Chondrocyte (in vitro differentiated cells): ENCODE measurements around the gene METTL4. TPM values are rescaled to one million over a fixed set of nuclear protein-coding genes. Genes with fewer than 3 reads are reported as not detected.
"Not testable (repeated sequence)": the region's sequence is repeated elsewhere in the genome, so short reads cannot be mapped to it uniquely, and the experiment has no call there.

Source experiments
- DNase-seq: peaks from one replicate; pipeline ENCODE4 v3.0.0; 2021; ENCODE audit warnings: mixed read lengths, low spot score
- H3K27ac Mint-ChIP-seq: one replicate; pipeline ENCODE4 v1.8.0; 2021; ENCODE audit warnings: mild to moderate bottlenecking, moderate library complexity, mixed read lengths; ENCODE audit not compliant: unreplicated experiment
- H3K27me3 Mint-ChIP-seq: 2 replicates; pipeline ENCODE4 v1.8.0; 2021; ENCODE audit warnings: low read depth, mixed read lengths
- H3K36me3 Mint-ChIP-seq: 2 replicates; pipeline ENCODE4 v1.8.0; 2021; ENCODE audit warnings: low read depth, mixed read lengths
- H3K4me1 Mint-ChIP-seq: 2 replicates; pipeline ENCODE4 v1.8.0; 2021; ENCODE audit warnings: low read depth, mild to moderate bottlenecking, mixed read lengths
- H3K4me3 Mint-ChIP-seq: one replicate; pipeline ENCODE4 v1.8.0; 2021; ENCODE audit warnings: mild to moderate bottlenecking, moderate library complexity, mixed read lengths; ENCODE audit not compliant: unreplicated experiment
- H3K9me3 Mint-ChIP-seq: 2 replicates; pipeline ENCODE4 v1.8.0; 2021; ENCODE audit warnings: low read depth, mixed read lengths
- CTCF ChIP-seq: fragments of 200-600 bp; sonication (generic); IDR thresholded peaks from 2 replicates; pipeline ENCODE4 v1.5.0; 2021; ENCODE audit warnings: antibody characterized with exemption, mild to moderate bottlenecking, moderate library complexity
- total RNA-seq: library from RNA; stranded (reverse); gene quantifications from 3 replicates; pipeline ENCODE4 v1.2.1, GENCODE V29; 2021

The METTL4 gene
- total RNA-seq, 1 donor from 2014 or later, result 6.5 TPM

- Mint-ChIP-seq H3K4me3 (no peak overlapping the region), H3K36me3 (peaks cover 4% of the 10 kb centered on the region), H3K27me3 (no peaks in the 10 kb centered on the region), H3K9me3 (no peaks in the 10 kb centered on the region), H3K27ac (no peak overlapping the region), H3K4me1 (no peaks in the 10 kb centered on the region)
- DNase-seq, result no peak
- no peak for TF ChIP-seq CTCF
These were observed 19.9 kb downstream of the METTL4 start for GRCh38 chr18:2551425-2551824.

GRCh38 chr18:2549462-2549861, 21.8 kb downstream of the METTL4 start:
- H3K27me3 Mint-ChIP-seq, result no peaks in the 10 kb centered on the region
- H3K36me3 Mint-ChIP-seq, result peaks cover 4% of the 10 kb centered on the region

GRCh38 chr18:2547477-2548087, 23.7 kb downstream of the METTL4 start:
- no peak for DNase-seq
- Mint-ChIP-seq H3K9me3 (no peaks in the 10 kb centered on the region), H3K36me3 (peaks cover 4% of the 10 kb centered on the region), H3K4me3 (no peak overlapping the region), H3K27me3 (no peaks in the 10 kb centered on the region), H3K4me1 (no peaks in the 10 kb centered on the region), H3K27ac (no peak overlapping the region)
- TF ChIP-seq CTCF, result peak; percentile 91

More at GRCh38 chr18:2549462-2549861, 21.8 kb downstream of the METTL4 start:
- no peaks in the 10 kb centered on the region for H3K9me3 Mint-ChIP-seq
- TF ChIP-seq CTCF, result no peak
- no peaks in the 10 kb centered on the region for H3K4me1 Mint-ChIP-seq
- no peak overlapping the region for H3K27ac Mint-ChIP-seq
- no peak for DNase-seq
- no peak overlapping the region for H3K4me3 Mint-ChIP-seq

- no peaks in the 10 kb centered on the region for H3K27me3 Mint-ChIP-seq
- TF ChIP-seq CTCF, result no peak
- H3K4me3 Mint-ChIP-seq, result no peak overlapping the region
- no peaks in the 10 kb centered on the region for H3K36me3 Mint-ChIP-seq
- no peak for DNase-seq
- no peaks in the 10 kb centered on the region for H3K4me1 Mint-ChIP-seq
- no peak overlapping the region for H3K27ac Mint-ChIP-seq
- H3K9me3 Mint-ChIP-seq, result no peaks in the 10 kb centered on the region
These were observed 26.1 kb downstream of the METTL4 start for GRCh38 chr18:2545155-2545554.

- H3K27ac Mint-ChIP-seq, H3K36me3 Mint-ChIP-seq: not testable (repeated sequence)
These were observed 29.3 kb downstream of the METTL4 start for GRCh38 chr18:2541925-2542563.

More at GRCh38 chr18:2541925-2542563, 29.3 kb downstream of the METTL4 start:
- H3K4me1 Mint-ChIP-seq, result peaks cover 12% of the 10 kb centered on the region
- H3K9me3 Mint-ChIP-seq, H3K27me3 Mint-ChIP-seq, DNase-seq, H3K4me3 Mint-ChIP-seq: not testable (repeated sequence)
- TF ChIP-seq CTCF, result peak; percentile 87
